ENCODE data around the gene VSTM4.

The VSTM4 gene, protein sequence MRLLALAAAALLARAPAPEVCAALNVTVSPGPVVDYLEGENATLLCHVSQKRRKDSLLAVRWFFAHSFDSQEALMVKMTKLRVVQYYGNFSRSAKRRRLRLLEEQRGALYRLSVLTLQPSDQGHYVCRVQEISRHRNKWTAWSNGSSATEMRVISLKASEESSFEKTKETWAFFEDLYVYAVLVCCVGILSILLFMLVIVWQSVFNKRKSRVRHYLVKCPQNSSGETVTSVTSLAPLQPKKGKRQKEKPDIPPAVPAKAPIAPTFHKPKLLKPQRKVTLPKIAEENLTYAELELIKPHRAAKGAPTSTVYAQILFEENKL

DNA sequence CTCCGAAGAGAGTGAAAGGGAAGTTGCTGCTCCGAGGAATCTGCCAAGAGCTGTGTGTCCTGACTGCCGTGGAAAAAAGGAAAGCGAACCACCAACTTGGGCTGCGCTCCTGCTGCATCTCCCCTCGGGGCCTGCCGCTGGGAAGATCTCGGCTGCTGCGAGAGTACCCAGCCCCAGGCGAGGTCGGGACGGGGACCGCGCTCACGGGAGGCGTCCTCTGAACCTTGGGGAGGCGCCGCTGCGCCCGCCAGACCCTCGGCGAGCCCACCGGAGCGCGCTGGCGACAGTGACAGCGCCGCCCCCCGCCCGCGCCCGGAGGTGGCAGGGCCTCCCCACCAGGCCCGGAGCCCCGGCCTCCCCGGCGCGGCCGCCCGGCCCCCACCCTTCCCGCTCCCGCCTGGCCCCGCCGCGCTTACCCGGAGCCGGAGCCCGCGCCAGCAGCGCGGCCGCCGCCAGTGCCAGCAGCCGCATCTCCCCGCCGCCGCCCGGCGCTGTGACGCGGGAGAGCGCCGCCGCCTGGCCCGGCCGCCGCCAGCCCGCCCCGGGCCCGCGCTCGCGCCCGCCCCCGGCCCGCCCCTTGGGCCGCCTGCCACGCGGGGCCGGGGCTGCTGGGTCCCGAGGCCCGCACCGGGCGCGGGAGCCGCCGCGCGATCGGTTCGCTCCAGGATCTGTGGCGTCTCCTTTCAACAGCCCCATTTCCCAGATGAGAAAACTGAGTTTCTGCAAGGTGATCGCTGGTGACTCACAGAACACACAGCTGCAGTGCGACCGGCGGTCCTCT, at the start of gene VSTM4:
Gene VSTM4, minus strand, starts transcription at position 508 of the 781 bp plus-strand sequence. Its CDS starts 37 bp downstream, at position 471.
- peak within 1 kb of the TSS; percentile 34 to 58 (median 42) for H3K4me3 ChIP-seq
- H3K27ac ChIP-seq = peak within 1 kb of the TSS in 19 of 21 experiments; percentile 32 to 88 (median 68)

DNA sequence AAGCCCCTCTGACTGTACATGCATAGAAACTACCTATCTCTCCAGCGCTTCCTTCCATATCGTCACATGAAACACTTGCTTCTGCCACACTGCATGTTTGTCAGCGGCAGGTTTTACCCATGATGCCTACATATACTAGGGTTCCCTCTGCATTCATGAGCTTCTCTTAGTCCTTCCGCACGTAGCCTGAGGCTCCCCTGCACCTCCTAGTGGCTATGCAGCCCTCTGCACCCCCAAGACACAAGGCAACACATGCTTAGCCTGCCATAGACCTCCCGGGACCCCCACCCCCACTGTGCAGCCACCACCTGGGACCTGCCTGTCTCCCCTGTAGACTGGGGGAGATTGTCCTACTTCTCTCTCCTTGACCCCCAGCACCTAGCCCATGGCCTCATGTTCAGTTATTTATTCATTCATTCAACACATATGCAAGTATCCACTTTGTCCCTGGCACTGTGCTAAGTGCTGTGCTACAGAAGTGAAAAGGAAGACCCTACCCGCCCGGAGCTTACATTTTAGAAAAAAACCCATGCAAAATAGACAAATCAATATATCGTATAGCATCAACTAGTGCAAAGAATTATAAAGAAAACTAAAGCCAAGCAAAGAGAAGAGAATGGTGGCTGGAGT, 49.4 kb upstream of the VSTM4 start:
- Histone ChIP-seq H3K27ac (no peak overlapping the region), H3K4me3 (no peak overlapping the region)

DNA sequence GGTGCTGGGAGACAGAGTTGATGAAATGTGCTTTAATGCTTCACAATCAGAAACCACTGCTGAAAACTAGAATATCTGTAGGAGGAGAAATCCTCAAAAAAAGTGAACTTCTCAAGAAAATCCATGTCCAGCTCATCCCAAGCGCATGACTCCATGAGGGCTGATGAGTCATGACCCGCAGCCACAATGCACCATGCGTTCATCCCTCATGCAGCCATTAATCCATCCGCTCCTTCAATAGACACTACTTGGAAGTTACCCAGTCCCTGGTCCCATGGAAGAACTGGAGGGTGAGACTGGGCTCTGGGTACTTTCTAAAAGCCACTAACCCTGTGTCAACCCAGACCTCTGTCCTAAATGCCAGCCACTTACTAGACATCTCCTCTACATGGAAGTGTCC, 48.4 kb upstream of the VSTM4 start:
- peak overlapping the region in 2 of 21 experiments; percentile 33 to 43 for H3K27ac ChIP-seq
- no peak overlapping the region for H3K4me3 ChIP-seq

DNA sequence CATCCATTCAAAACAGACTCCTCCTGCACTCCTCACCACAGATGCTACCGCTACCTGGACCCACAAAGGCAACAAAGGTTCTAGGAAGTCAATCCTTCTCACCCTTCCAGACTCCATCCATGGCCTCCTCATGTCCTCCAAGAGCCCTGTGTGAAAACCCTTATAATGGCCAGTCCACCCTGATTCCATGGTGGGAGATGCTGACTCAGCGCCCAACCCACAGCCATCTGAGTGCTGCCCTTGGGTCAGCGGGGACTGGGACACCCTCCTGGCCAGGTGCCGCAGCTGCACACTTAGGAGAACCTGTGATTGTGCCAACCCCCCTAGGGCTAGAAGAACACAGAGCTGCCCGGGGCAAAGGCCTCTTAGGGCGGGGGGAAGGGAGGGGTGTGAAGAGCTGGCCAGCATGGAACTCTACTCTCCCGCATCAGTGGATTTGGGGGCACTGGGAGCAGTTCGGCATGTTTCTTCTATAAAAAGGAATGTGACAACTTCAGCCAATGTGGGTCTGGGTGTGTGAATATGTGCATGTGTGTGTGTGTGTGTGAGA, 47.5 kb upstream of the VSTM4 start:
- Histone ChIP-seq H3K4me3 (no peak overlapping the region), H3K27ac (peak overlapping the region in 1 of 21 experiments; percentile 33)

DNA sequence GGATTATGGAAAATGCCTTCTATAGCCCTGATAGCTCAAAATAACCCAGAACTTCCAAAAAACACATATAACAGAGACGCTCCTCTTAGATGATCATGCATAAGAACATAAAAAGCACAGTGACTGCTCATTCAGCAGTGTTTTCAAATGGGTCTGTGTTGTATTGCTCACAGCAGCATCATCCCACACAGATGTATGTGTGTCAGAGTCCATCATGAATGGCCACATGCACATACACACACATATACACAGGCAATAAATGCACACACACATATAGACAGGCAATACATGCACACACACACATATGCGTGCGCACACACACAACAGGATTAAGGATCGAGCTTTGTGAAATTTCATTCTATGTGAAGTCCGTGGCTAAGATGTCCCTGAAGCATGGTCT, 46.7 kb upstream of the VSTM4 start:
- Histone ChIP-seq H3K27ac (no peak overlapping the region), H3K4me3 (no peak overlapping the region)

DNA sequence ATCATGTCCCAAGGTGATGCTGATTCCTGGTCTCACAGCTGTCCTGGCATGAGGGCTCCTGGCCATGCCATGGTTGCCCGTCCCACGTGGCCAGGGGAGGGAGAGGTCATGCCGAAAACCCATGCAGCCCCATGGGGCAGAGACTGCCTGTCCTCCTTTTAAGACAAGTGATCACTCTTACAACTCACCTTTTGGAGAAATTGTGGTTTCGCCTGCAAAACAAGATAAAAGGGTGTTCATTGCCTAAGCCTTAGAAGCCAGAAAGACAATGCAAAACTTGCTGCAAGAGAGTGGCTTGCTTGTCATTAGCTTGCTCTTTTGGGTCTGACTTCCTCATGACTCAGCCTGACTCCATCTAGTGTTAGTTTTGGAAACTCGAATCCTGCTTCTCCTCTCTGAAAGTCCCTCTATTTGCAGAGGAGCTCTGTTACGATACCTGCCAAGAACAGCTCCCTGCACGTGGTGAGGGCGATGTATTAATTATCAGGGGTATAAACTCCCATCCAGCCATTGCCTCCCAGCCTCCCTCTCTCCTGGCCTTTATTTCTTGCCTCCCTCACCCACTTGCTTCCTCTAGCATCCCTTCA, 46.2 kb upstream of the VSTM4 start:
- no peak overlapping the region for H3K4me3 ChIP-seq
- H3K27ac ChIP-seq = no peak overlapping the region

DNA sequence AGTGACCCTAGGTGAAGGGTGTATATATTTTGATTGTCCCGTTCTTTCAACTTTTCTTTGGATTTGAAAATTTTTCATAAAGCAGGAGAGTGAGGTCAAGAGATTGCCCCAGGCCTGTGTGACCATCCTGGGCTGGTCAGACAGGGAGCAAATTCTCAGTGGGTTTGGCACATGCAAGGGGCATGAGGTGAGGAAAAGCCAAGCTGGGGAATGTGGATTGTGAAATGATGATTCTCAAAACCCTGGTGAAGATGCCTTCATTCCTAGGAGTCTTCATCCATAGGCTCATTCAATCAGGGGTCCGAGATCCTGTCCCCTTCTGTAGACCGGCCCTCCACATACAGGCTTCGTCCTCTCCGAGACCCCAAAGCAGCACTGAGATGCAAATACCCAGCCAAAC, 45.5 kb upstream of the VSTM4 start:
- Histone ChIP-seq H3K4me3 (no peak overlapping the region), H3K27ac (no peak overlapping the region)

DNA sequence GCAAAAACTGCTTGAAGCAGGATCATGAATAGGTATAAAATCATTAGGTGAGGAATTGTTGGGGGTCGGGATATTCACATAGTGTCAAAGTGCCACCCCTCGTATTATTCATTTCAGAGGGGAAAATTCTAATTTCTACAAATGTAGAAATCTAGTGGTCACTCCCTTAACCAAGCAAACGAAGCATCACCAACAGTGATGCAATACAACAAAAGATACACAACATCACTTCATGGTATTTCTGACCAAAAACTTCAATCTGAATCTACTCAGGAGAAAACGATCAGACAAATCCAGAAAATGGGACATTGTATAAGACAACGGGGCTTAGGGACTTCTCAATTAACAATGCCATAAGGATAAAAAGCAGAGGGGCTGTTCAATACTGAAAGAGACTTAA, 44.8 kb upstream of the VSTM4 start:
- no peak overlapping the region for H3K4me3 ChIP-seq
- H3K27ac ChIP-seq = no peak overlapping the region

DNA sequence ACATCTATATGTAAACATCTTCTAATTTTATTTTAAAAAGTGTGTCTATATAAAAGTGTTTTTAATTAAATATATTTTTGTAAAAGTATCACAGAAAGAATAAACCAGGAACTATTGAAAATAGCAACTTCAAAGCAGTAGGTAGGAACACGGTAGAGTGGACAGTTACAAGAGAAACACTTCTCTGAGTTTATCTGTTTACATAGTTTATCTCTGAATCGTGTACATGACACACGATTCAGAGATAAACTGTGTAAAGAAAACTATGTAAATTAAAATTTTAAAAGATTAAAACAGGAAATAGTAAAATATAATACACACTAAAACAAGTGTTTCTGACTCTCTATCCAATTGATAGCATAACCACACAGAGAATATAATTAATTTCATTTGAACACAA, 43.6 kb upstream of the VSTM4 start:
- Histone ChIP-seq H3K27ac (no peak overlapping the region), H3K4me3 (no peak overlapping the region)

DNA sequence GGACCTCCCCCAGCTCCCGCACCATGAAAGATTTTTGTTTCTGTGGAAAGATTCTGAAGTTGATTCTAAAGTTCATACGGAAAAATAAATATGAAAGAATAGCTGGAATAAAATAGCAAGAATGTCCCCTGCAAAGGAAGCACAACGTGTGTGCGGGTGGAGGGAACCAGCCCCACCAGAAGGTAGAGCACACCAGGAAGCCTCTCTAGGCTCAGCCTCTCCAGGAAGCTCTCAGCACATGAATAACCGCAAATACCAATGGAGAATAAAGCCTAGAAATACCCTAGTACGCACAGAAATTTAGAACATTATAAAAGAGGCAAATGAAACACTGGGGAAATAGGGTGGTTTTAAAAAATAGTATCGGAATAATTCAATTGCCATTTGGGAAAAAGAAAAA, 43.1 kb upstream of the VSTM4 start:
- H3K27ac ChIP-seq = no peak overlapping the region

DNA sequence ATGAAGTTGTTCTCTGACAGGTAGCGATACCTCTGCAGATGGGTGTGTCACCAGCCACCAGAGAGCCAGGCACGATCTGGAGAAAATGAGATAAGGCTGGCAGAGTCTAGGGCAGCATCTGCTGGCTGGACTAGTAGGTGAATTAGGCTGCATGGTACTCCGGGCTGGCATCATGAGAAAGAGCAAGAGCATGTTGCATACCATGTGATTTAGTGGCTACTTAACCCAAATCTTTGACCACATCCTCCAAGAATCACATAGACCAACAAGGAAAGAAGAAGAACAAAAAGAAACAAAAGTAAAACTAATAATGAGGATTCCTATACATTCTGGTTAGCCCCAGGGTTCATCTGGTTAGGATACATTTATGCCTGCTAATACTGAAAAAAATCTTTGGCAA, 41.9 kb upstream of the VSTM4 start:
- Histone ChIP-seq H3K27ac (no peak overlapping the region), H3K4me3 (no peak overlapping the region)

More for the DNA sequence above, 43.1 kb upstream of the VSTM4 start:
- no peak overlapping the region for H3K4me3 ChIP-seq

DNA sequence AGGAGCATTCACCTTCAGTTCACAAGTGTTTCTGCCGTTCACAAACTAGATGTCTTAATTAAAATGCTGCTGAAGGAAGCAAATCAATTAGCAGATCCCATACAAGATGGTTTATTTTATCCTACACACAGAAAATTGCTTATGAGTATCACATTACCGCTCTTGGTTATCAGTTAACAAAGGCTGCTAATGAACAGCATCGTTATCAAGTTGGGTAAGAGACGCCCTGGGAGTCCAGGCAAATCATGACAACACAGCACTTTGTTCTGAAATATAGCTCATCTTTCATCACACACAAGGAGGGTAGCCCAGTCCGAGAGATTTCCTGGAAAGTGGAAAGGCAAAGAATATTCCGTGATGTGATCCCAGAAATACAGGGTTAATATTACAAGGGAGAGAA, 39.3 kb upstream of the VSTM4 start:
- H3K4me3 ChIP-seq = no peak overlapping the region
- no peak overlapping the region for H3K27ac ChIP-seq

DNA sequence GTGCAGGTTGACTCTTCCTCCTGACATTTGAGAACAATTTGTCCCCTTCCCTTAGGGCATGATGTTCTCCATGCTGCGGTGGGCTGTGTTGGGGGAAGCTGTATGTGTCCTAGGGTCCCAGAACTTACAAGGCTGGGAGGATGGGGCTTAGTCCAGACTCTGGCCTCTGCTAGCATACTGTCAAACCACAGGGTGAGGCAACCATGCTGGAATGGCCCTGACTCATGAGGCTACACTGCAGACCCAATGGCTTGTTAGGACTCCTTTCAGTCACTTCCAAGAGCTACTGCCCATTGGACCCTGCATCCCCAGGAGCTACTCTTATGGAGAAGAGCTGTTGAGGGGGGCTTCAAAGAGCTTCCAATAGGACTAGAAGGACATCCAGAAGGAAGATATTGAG, 38.6 kb upstream of the VSTM4 start:
- Histone ChIP-seq H3K4me3 (no peak overlapping the region), H3K27ac (no peak overlapping the region)

DNA sequence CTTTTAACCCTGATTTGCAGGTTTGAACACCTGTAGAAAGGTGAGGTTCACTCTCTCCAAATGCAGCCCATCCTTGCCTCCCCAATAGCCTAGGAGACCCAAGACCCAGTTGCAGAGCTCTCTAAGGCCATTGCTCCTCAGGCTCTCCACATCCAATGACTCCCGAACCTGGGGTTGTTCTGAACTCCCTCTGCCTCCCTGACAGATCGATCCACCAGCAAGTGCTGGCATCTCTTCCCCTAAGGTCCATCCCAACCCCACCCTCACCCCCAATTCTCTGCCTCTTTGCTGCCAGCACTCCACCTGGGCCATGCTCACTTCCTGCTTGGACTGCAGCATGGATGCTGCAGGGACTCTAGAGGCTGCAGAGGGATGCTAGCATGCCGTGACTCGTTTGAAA, 37.8 kb upstream of the VSTM4 start:
- no peak overlapping the region for H3K4me3 ChIP-seq

DNA sequence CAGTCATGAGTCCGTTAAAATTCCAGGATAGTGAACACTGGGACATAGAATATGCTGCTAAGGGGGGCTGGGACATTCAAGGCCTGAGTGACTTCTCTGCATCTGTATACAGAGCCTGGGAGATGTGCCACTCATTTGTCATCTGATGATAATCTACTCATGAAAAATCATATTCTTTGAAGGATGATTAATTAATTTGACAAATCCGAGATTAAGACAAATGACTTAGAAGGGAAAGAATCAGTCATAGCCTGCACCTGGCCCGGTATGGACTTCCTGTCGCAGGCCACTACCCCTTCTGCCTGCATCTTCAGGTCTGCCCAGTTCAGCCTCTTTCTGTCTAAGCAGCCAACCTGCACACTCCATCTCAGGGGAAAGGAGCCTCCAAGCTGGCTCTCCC, 37.3 kb upstream of the VSTM4 start:
- H3K4me3 ChIP-seq = no peak overlapping the region
- no peak overlapping the region for H3K27ac ChIP-seq

More for the DNA sequence above, 37.8 kb upstream of the VSTM4 start:
- H3K27ac ChIP-seq = no peak overlapping the region

DNA sequence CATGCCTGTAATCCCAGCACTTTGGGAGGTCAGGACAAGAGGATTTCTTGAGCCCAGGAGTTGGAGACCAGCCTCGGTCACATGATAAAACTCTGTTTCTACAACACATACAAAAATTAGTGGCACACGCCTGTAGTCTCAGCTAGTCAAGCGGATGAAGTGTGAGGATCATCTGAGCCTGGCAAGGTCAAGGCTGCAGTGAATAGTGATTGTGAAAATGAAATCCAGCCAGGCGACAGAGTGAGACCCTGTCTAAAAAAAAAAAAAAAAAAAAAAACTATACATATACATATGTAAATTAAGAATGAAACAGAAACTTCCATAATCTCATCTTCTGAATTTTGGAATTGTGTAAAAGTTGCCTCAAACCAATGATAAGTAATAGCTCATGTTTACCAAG, 36.7 kb upstream of the VSTM4 start:
- Histone ChIP-seq H3K27ac (no peak overlapping the region), H3K4me3 (no peak overlapping the region)

DNA sequence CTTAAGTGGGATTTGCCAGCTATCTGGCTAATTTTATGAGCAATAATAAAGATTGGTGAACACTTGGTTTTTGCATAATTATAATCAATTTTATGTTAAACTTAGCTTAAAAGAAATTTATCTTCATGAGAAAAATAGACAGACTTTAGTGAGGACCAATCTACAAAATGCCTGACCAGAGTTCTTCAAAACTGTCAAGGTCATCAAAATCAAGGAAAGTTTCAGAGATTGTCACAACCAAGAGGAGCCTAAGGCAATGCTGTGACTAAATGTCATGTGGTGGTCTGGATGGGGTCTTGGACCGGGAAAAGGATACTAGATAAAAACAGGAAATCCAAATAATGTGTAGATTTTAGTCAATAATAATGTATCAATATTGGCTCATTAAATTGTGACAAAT, 36.2 kb upstream of the VSTM4 start:
- no peak overlapping the region for H3K4me3 ChIP-seq
- peak overlapping the region in 1 of 21 experiments; percentile 24 for H3K27ac ChIP-seq

DNA sequence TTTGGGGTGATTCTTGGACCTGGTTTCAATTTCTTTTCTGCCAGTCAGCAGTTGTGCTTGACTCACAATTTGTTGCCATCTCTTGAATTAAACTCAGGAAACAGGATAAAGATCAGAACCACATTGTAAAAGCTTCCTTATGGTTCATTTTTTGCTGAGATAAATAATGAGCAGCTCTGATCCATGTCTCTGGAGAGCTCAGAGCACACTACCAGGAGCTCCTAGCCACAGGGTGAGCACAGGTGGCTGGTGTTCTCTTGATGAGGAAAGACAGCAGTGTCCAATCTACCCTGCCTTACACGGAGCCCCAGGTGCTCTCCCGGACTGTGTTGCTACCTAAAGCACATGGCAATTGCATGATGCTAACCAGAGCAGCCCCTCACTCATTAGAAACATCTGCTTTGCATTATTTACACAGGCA, 35.7 kb upstream of the VSTM4 start:
- H3K27ac ChIP-seq = peak overlapping the region in 2 of 21 experiments; percentile 24 to 29
- no peak overlapping the region for H3K4me3 ChIP-seq

DNA sequence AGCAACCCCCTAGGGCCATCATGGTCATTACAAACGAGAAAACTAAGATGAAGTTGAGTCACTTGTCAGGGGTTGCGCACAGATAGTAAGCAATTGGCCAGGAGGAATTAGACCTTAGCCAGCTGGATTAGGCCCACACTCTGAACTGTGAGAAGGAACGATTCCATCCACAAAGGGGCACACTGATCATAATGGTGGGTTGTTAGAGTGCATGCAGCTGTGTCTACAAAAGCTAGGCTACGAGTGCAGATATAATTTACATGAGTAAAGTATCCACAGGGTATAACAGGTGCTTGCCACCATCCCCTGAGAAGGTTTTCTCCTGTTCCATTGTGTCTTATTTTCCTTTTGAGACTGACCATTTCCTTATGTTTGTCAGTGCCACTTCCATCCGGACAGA, 35.1 kb upstream of the VSTM4 start:
- Histone ChIP-seq H3K27ac (peak overlapping the region in 2 of 21 experiments; percentile 24 to 29), H3K4me3 (no peak overlapping the region)

DNA sequence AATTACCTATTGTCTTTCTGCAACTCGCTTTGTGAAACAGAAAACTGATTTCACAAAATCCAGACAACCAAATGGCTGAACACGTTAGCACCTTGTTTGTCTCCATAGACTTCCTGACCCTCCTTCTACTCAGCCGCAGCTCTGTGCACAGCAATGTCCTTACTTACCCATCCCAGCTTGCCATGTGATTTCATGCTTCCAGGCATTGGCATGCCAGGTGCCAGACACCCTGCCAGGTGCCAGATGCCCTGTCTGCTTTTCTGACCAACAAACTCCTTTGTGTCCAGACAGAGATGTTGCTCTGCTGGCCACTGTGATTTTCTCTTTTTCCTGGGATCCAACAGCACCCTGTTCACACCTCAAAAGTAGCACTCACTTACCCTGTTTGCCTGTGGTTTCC, 34.6 kb upstream of the VSTM4 start:
- Histone ChIP-seq H3K4me3 (no peak overlapping the region), H3K27ac (no peak overlapping the region)

All from skin epidermis (tissue), 12 donors.